ENCODE data around the gene AMOTL2. TPM values are rescaled to one million over a fixed set of nuclear protein-coding genes. Genes with fewer than 3 reads are reported as not detected.

Gene AMOTL2
- total and polyA plus RNA-seq, 9 of the 15 experiments (the other 6 are each of a cell fraction or from before 2014, with no cell fraction given) = 0.12 to 0.31 TPM; not detected in 7

GRCh38 chr3:134347551-134347950 lies 26.7 kb downstream of the AMOTL2 start (continued):
- TF ChIP-seq TEAD1 (CRISPR knock-in tag; IDR thresholded peaks at IDR 0.05) = no peak
- no peak for TF ChIP-seq ATF2 (CRISPR knock-in tag; IDR thresholded peaks at IDR 0.05)
- TF ChIP-seq CBX2 (IDR thresholded peaks at IDR 0.05; ENCODE audit: insufficient read depth, low read length, poor library complexity, severe bottlenecking) = no peak
- no peak for TF ChIP-seq ELF4 (CRISPR knock-in tag; IDR thresholded peaks at IDR 0.05)
- no peak for TF ChIP-seq ZFP1 (CRISPR knock-in tag; IDR thresholded peaks at IDR 0.05)
- TF ChIP-seq HINFP (tag; conservative IDR thresholded peaks at IDR 0.05; ENCODE audit: low read depth) = no peak
- no peak for TF ChIP-seq GTF2F1 (IDR thresholded peaks at IDR 0.05; ENCODE audit: low read depth, low read length)
- TF ChIP-seq MBD1 (CRISPR knock-in tag; IDR thresholded peaks at IDR 0.05) = no peak
- no peak for TF ChIP-seq ZNF583 (CRISPR knock-in tag; IDR thresholded peaks at IDR 0.05)

Data from K562 (cell line).